HG03354 (cell line): Measurements from ENCODE around the gene ZNF664.

ENCODE experiments used
- ATAC-seq: cut with Tn5 transposase; IDR thresholded peaks from one replicate; pipeline ENCODE4 v1.9.1; 2021; ENCODE audit warnings: mild to moderate bottlenecking; ENCODE audit not compliant: unreplicated experiment, poor library complexity, severe bottlenecking

The ZNF664 gene

DNA sequence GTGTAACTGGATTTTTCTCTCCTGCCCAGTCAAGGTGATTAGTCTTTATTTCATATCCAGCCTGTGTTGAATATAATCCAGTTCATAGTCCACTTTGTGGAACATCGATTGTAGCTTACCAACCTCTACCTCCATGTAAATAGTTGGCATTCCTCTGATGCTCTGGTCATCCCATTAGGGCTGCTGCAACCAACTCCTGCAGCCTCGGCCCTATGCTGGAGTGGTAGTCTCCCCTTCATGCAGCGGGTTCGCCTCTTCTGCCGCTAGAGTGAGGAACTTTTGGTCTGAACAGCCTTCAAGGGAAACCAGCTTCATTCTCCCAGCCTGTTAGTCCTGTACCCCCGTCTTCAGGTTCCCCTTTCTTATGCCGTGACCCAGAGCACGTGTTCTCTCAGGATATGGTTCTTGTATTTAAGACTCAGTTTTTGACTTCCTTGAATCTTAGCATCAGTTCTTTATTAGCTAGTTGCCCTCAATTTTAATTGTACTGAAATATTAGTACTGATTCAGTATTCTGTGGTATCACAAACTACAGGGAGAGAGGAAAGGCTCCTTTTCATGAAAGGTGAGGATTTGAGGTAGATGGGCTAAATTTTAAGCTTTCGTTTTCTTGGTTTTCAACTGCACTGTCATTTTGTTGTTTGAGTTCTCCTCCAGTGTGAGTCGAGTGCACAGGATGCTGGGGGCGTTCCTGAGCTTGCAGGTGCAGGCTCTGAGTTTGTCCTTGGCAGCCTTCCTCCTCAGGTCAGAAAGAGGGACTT, 33.2 kb downstream of the ZNF664 start:
- ATAC-seq = peak; percentile 78

GRCh38 chr12:124006846-124007713, 34.1 kb downstream of the ZNF664 start:
- no peak for ATAC-seq

GRCh38 chr12:124007826-124008570, 35.0 kb downstream of the ZNF664 start:
- no peak for ATAC-seq

- ATAC-seq = no peak
These were observed 35.6 kb downstream of the ZNF664 start for GRCh38 chr12:124008595-124008994.

DNA sequence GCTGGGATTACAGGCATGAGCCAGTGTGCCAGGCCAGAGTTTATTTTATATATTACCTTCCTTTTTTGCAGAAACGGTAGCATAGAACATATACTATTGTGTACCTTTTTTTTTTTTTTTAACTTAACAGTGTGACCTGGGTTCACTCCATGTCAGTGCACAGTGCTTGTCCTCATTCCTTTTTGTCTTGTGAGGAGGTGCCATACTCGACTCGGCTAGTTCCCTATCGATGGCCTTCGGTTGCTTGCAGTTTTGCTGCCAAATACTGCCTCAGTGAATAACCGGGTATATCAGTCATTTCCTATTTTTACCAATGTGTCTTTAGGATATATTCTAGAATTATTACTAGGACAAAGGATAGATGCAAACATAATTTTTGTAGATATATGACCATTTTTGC, 36.8 kb downstream of the ZNF664 start:
- ATAC-seq = no peak

DNA sequence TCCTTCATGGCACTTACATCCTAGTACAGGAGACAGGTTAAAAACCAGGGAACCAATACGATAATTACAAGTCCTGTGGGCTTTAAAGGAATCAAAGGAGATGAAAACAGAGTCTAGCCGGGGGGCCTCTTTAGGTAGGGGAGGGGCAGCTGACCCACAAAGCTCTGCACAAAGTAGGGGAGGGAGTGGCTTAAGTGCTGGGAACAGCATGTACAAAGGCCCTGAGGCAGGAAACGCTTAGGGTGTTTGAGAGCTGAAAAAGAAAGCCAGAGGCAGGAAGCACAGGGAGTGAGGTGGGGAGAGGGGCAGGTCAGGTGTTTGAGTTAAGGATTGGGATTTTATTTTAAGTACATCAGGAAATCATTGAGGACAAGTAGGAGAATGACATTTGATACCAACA, 37.7 kb downstream of the ZNF664 start:
- ATAC-seq = no peak

GRCh38 chr12:124011435-124012115, 38.6 kb downstream of the ZNF664 start:
- no peak for ATAC-seq

DNA sequence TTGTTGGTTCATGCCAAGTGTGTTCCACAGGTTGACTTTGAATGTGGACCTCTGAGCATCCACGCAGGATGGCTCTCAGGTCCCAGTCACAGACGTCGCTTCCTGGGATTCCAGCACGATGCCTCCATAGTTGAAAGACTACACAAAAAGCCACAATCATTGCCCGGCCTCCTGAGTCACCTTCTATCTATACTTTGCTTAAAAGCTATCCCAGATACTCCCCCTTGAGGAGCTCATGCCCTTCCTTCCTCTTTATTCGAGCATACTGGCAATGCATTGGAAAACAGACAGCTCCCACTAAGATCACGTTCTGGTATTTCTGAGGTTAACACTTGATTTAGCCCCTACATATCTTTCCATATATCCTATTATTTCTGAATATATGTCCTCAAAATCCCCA, 40.1 kb downstream of the ZNF664 start:
- no peak for ATAC-seq

DNA sequence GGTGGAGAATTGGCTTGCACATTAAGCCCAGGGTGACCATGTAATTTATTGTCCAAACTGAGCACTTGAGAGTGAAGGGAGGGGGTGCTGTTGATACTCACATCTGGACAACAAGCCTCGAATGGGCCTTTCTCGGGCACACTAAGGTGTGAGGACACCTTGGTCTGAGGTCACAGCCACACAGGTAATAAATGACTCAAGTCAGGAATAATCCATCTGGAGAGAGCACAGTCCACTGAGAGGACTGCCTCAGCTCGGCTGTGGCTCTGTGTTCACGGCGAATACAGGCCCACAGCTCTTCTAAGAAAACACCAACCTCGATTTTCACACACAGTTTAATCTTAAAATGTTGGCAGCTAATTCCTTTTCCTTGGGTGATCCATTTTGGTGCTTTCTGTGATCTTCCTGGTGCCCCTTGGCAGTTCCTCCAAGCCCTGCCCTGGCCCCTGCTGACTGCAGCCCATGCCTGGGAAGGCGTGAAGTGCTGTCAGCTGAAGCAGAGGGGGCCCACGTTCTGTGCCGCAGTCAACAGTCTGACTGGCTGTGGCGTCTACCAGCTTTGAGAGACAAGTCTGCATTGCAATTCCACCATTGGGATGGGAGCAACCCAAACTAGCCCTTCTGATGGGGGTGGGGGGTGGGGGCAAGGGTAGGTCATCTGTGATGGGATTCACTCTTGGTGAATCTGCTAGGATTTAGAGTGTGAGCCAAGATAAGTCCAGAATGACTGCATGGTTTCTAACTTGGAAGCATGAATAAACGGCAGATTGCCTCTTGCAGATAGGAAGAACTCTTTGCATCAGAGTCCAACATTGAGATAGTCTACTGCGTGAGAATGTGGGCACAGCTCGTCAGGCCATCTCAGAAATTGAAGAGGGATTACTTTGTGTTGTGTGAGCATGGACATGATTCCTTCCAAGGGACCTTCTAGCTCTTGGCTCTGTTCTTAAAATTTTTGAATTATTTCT, 42.8 kb downstream of the ZNF664 start:
- no peak for ATAC-seq

GRCh38 chr12:124017064-124017463, 44.0 kb downstream of the ZNF664 start:
- no peak for ATAC-seq

DNA sequence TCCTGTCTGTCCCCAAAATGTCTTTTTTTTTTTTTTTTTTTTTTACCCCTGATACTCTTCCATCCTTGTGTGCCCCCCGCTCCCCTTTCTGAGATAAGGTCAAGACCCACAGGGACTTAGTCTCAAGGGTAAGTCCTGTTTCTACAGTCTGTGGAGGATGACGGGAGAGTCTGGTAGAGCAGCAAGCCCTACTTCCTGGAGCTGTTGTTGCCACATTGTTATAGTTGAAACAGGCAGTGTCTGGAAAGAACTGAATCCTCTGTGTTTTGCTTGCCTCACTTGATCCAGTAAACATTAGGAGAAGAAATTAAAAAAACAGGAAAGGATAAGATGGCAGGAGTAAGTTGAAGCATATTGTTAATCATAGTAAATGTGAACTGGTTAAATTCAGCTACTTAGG, 45.5 kb downstream of the ZNF664 start:
- no peak for ATAC-seq

GRCh38 chr12:124019115-124019514, 46.1 kb downstream of the ZNF664 start:
- no peak for ATAC-seq

DNA sequence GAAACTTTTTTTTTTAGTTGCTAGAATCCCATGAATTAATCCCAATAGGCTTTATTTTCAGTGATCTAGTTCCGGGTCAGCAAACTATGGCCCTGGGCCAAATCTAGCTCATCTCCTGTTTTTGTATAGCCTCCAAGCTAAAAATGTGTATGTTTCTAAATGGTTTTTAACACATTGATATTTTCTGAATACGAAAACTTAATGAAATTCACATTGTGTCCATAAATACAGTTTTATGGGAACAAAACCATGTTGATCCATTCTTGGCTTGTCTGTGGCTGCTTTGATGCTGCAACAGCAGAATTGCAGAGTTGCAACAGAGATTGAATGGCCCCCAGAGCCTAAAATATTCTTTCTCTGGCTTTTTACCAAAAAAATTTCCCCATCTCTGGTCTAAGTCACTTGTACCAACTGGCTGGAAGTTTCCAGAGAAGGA, 47.5 kb downstream of the ZNF664 start:
- ATAC-seq = no peak

DNA sequence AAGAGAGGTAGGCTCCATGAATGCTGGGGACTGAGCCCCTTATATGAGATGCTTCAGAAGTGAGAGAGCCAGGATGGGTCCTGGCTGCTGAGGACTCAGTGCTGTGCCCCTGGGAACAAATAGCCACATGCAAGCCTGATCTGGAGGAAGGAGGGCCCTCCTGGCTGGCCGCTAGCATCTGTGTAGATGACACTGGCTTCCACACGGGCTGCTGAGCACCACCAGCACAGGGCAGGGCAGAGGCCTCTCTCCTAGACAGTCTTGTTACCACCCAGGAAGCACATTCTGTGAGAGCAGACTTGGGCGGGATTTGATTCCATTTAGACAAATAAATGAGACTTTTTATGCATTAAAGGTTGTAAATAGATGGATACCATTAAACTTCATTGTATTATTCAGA, 48.0 kb downstream of the ZNF664 start:
- ATAC-seq = no peak

DNA sequence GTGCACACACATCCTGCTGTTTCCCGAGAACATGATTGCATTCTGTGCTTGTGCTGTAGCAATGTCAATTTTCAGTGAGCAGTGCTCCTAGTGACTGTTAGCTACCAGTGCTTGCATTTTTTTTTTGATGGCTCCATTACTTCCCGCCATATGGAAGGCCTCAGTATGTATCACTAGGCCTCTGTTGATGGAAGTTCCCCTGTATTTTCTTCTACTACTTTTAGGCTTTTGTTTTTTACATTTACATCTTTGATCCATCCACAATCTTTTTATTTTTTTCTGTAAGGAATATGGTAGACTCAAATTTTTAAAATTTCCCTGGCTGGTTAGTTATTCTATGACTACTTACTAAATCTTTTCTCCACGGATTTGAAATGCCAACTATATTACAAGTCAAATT, 49.1 kb downstream of the ZNF664 start:
- no peak for ATAC-seq

GRCh38 chr12:124024263-124024678, 51.3 kb downstream of the ZNF664 start:
- ATAC-seq = no peak

GRCh38 chr12:124024776-124025175, 51.8 kb downstream of the ZNF664 start:
- ATAC-seq = no peak

DNA sequence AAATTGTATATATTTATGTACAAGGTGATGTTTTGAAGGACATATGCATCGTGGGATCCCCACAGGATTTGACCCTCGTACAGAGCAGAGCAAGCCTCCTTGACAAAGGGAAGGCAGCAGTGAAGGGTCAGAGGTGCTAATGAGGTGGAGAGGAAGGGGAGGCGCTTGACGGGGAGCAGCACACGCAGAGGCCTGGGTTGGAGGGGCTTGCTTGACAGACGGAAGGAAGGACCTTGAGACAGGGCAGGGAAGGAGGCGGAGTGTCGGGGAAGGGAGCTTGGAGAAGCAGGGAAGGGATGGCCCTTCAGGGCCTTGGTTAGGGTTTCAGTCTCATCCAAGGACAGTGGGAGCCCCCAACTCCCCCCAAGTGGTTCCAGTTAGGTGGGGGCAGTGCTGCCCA, 52.6 kb downstream of the ZNF664 start:
- ATAC-seq = no peak
